K562 (cell line): ENCODE results near the gene UBLCP1. TPM values are rescaled to one million over a fixed set of nuclear protein-coding genes. Genes with fewer than 3 reads are reported as not detected.

Experiments
- ATAC-seq: fragments of 200-7000 bp; cut with Tn5 transposase; 3 replicates; pipeline ENCODE4 v1.9.1; 2020; ENCODE audit warnings: moderate library complexity
- BruUV-seq: library from RNA; stranded (reverse); fragments of 400-500 nt; replicated peaks from 2 replicates; lab custom pipeline; 2021; lab: Mats Ljungman, UMichigan
- CTCF ChIA-PET: fragments of 300-600 bp; formaldehyde crosslinking; extraction: SDS; loops from one replicate; lab custom pipeline; 2021; ENCODE audit warnings: low intra/inter-chr PET ratio; lab: Yijun Ruan, JAX
- POLR2A ChIA-PET: fragments of 300-600, 350-650 bp; sonication (Branson Sonifier 250); formaldehyde crosslinking; extraction: SDS; loops from one replicate; lab custom pipeline; 2021; ENCODE audit warnings: antibody characterized with exemption, inconsistent platforms; lab: Yijun Ruan, JAX
- DNase-seq, 4 experiments: peaks; one replicate each; pipeline versions ENCODE4 v3.0.0 to v3.0.0-alpha.2; 2011 to 2018; ENCODE audit warnings: low spot score in 3 of 4, mixed read lengths in 3 of 4; ENCODE audit errors: extremely low read depth in 1 of 4
- FAIRE-seq: peaks from 2 replicates; lab custom pipeline; 2011; peaks lifted over from hg19 to GRCh38; lab: Jason Lieb, UNC
- H2AFZ ChIP-seq: 2 replicates; pipeline ENCODE4 v1.6.0; 2011; ENCODE audit warnings: low read depth, low read length, control low read depth, inconsistent platforms
- H3K27ac ChIP-seq: fragments of 200-600 bp; 3 replicates; pipeline ENCODE4 v1.8.0; 2011; ENCODE audit warnings: low read depth, mild to moderate bottlenecking, control low read depth, inconsistent platforms, low read length, moderate library complexity, mixed read lengths; ENCODE audit errors: extremely low read depth
- H3K27me3 ChIP-seq, 2 experiments: fragments of 300-600 bp in 1 of 2; 2 replicates in 1 of 2; 3 replicates in 1 of 2; pipeline versions ENCODE4 v1.6.0 to v1.8.0; 2011; ENCODE audit warnings: inconsistent platforms in 2 of 2, low read length in 2 of 2, mild to moderate bottlenecking in 1 of 2, mixed read lengths in 1 of 2, moderate library complexity in 1 of 2; ENCODE audit not compliant: control insufficient read depth in 2 of 2, insufficient read depth in 2 of 2
- H3K36me3 ChIP-seq: fragments of 300-600 bp; 3 replicates; pipeline ENCODE4 v1.8.0; 2011; ENCODE audit warnings: mild to moderate bottlenecking, low read length, inconsistent platforms; ENCODE audit not compliant: control insufficient read depth, insufficient read depth
- H3K4me1 ChIP-seq, 2 experiments: fragments of 200-600 bp in 1 of 2; replicated peaks in 1 of 2; 2 replicates in 1 of 2; 3 replicates in 1 of 2; pipeline versions ENCODE4 v1.5.1 to v1.8.0; 2011; ENCODE audit warnings: inconsistent platforms in 2 of 2, low read length in 2 of 2, mild to moderate bottlenecking in 1 of 2, mixed read lengths in 1 of 2, moderate library complexity in 1 of 2; ENCODE audit not compliant: control insufficient read depth in 2 of 2, insufficient read depth in 2 of 2
- H3K4me2 ChIP-seq: 2 replicates; pipeline ENCODE4 v1.6.1; 2011; ENCODE audit warnings: low read length, control low read depth, inconsistent platforms, mixed read lengths; ENCODE audit not compliant: insufficient read depth
- H3K4me3 ChIP-seq: fragments of 200-600 bp; sonication (generic), shearing (Covaris generic); 2 replicates; pipeline ENCODE4 v1.5.1; 2016; ENCODE audit warnings: control low read depth, inconsistent platforms
- H3K79me2 ChIP-seq: fragments of 200-600 bp; 3 replicates; pipeline ENCODE4 v1.8.0; 2011; ENCODE audit warnings: low read length, inconsistent platforms; ENCODE audit not compliant: control insufficient read depth, insufficient read depth
- H3K9ac ChIP-seq, 2 experiments: 2 replicates each; pipeline versions ENCODE4 v1.6.0 to v1.6.1; 2011; ENCODE audit warnings: low read depth in 2 of 2, low read length in 2 of 2, control low read depth in 1 of 2, inconsistent platforms in 1 of 2, mild to moderate bottlenecking in 1 of 2, mixed read lengths in 1 of 2; ENCODE audit not compliant: insufficient read depth in 1 of 2
- H3K9me1 ChIP-seq: one replicate; pipeline ENCODE4 v1.6.0; 2011; ENCODE audit warnings: inconsistent platforms, mild to moderate bottlenecking, low read length, moderate library complexity; ENCODE audit not compliant: control insufficient read depth, insufficient read depth
- H3K9me3 ChIP-seq: replicated peaks from 2 replicates; pipeline ENCODE4 v1.5.1; 2011; ENCODE audit warnings: low read depth, low read length, inconsistent platforms; ENCODE audit not compliant: control insufficient read depth, insufficient read depth
- H4K20me1 ChIP-seq: replicated peaks from 2 replicates; pipeline ENCODE4 v1.6.1; 2011; ENCODE audit warnings: low read length, inconsistent platforms, mixed read lengths; ENCODE audit not compliant: control insufficient read depth, insufficient read depth
- ATF2 ChIP-seq: sonication (generic); formaldehyde crosslinking; IDR thresholded peaks from 2 replicates; pipeline ENCODE4 v1.8.1; 2022; ENCODE audit warnings: missing genetic modification reagents
- BMI1 ChIP-seq: fragments of 150-350 bp; IDR thresholded peaks from 2 replicates; pipeline ENCODE4 v1.6.1; 2014; ENCODE audit warnings: low read length
- HES1 ChIP-seq: fragments of 450-650 bp; IDR thresholded peaks from 2 replicates; pipeline ENCODE4 v1.6.1; 2016; ENCODE audit warnings: low read depth, mild to moderate bottlenecking, moderate library complexity
- NELFE ChIP-seq: IDR thresholded peaks from 2 replicates; pipeline ENCODE4 v1.6.1; 2011; ENCODE audit warnings: mild to moderate bottlenecking; ENCODE audit not compliant: insufficient read depth, insufficient read length
- SRSF1 ChIP-seq: fragments of 200-400 bp; formaldehyde crosslinking; IDR thresholded peaks from 2 replicates; pipeline ENCODE4 v1.6.1; 2017; ENCODE audit warnings: mild to moderate bottlenecking, low read depth, low read length, moderate library complexity
- ZNF668 ChIP-seq: fragments of 250-450 bp; sonication (Bioruptor Pico); IDR thresholded peaks from 2 replicates; pipeline ENCODE4 v1.8.0; 2022; ENCODE audit warnings: mild to moderate bottlenecking, inconsistent platforms
- ZNF740 ChIP-seq, 3 experiments: fragments of 200-800 bp in 1 of 3; sonication (Bioruptor generic) in 1 of 3; sonication (generic) in 1 of 3; formaldehyde crosslinking in 1 of 3; IDR thresholded peaks; 2 replicates each; pipeline versions ENCODE4 v1.6.1 to v1.8.0; 2016 to 2022; ENCODE audit warnings: mild to moderate bottlenecking in 2 of 3, missing compliant biosample characterization in 2 of 3, missing genetic modification characterization in 2 of 3, missing genetic modification reagents in 1 of 3
- whole genome bisulfite sequencing: fragments of 100-300 bp; shearing (Covaris generic); methylation state at CpG from one replicate; pipeline ENCODE4 v1.1.6; 2016; ENCODE audit warnings: low coverage, mixed read lengths; ENCODE audit not compliant: insufficient coverage; ENCODE audit errors: missing lambda C conversion rate; 5-methylcytosine and 5-hydroxymethylcytosine counted together
- in situ Hi-C: fragments of 300-500 bp; cut with MboI; formaldehyde crosslinking; loops from 4 replicates; pipeline ENCODE4 v1.15.0; 2018; ENCODE audit warnings: inconsistent platforms, mixed read lengths
- intact Hi-C: fragments of 100-400 bp; cut with micrococcal nuclease; formaldehyde crosslinking; loops from 2 replicates; pipeline ENCODE4 v1.14.2; 2022
- polyA plus RNA-seq, 8 experiments: library from polyadenylated mRNA; depleted of rRNA in 4 of 8; stranded (reverse) in 5 of 8; unstranded in 3 of 8; fragments of >200 nt; fragmentation: Nextera tagmentation in 2 of 8; fragmentation: Illumina TruSeq in 1 of 8; extraction: Ambion mirVana in 2 of 8; extraction: Trizol in 1 of 8; gene quantifications; 2 replicates each; pipeline versions ENCODE4 v1.2.1 to v1.2.3, GENCODE V29; 2011 to 2014; ENCODE audit warnings: inconsistent platforms in 1 of 8, missing spikeins in 1 of 8
- total RNA-seq, 7 experiments: library from RNA; depleted of rRNA in 6 of 7; stranded (reverse); fragments of >200 nt in 6 of 7; fragmentation: Illumina TruSeq in 2 of 7; extraction: Trizol in 2 of 7; gene quantifications; 2 replicates each; pipeline versions ENCODE4 v1.2.1 to v1.2.3, GENCODE V29; 2011 to 2021; ENCODE audit warnings: low replicate concordance in 1 of 7
- TF ChIP-seq, protein P1 (sequence below): fragments of 450-650 bp; conservative IDR thresholded peaks from 2 replicates; pipeline ENCODE4 v1.6.1; 2016; ENCODE audit warnings: missing genetic modification characterization, low read depth, mild to moderate bottlenecking, missing compliant biosample characterization, moderate library complexity
- TF ChIP-seq, protein P2 (sequence below): fragments of 250-450 bp; sonication (Bioruptor Pico); IDR thresholded peaks from 2 replicates; pipeline ENCODE4 v1.4.0; 2020

The UBLCP1 gene
- total and polyA plus RNA-seq, 9 of the 15 experiments (the other 6 are each of a cell fraction or from before 2014, with no cell fraction given) = 18.8 to 39.8 (median 30.2) TPM

GRCh38 chr5:159230657-159231056 lies 32.4 kb upstream of the UBLCP1 start (continued):
- TF ChIP-seq, protein P1, sequence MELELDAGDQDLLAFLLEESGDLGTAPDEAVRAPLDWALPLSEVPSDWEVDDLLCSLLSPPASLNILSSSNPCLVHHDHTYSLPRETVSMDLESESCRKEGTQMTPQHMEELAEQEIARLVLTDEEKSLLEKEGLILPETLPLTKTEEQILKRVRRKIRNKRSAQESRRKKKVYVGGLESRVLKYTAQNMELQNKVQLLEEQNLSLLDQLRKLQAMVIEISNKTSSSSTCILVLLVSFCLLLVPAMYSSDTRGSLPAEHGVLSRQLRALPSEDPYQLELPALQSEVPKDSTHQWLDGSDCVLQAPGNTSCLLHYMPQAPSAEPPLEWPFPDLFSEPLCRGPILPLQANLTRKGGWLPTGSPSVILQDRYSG (tag) = no peak
- TF ChIP-seq ATF2 (CRISPR knock-in tag) = no peak

DNA sequence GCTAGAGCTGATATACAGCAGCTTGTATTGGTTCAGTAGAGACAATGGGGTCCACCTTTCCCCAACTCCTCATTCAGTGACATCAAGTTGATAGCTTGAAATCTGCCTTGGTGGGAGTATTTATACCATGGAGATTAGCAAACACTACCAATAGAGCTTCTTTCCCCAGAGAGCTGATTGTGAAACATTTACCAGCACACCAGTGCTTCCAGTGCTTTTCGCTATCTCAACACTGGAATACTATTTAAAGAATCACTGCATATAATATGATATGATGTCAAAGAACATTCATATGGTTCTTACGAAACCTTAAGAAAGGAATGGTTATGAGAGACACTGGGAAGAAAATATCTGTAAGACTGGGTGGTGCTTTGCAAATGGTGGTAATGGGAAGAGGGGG lies 31.9 kb upstream of the UBLCP1 start:
- FAIRE-seq (no peak), ATAC-seq (peak; percentile 32; the same call in 2 of the 3 replicates), DNase-seq (no peak)
- H3K9me1 ChIP-seq = no peaks in the 10 kb centered on the region
- no peaks in the 10 kb centered on the region for H3K9me3 ChIP-seq
- no peak overlapping the region for H3K4me3 ChIP-seq
- H3K27ac ChIP-seq = no peak overlapping the region
- H3K27me3 ChIP-seq = no peaks in the 10 kb centered on the region; a peak in 1 of 5 replicates
- no peaks in the 10 kb centered on the region; a peak in 2 of 5 replicates for H3K4me1 ChIP-seq
- POLR2A ChIA-PET = interaction anchor here (0.5 to 1.9 kb wide), 3 partner anchors 14 to 488 kb away, joined by 3 to 5 read pairs (median 4); no protein-coding TSS in a partner anchor
- intact Hi-C loops = no loop called here
- H3K9ac ChIP-seq = no peak overlapping the region
- H3K79me2 ChIP-seq = no peaks in the 10 kb centered on the region
- CTCF ChIA-PET = no interaction called here
- H4K20me1 ChIP-seq = no peaks in the 10 kb centered on the region
- 67% methylated on average over 2 of the region's 2 CpGs for WGBS
- H3K36me3 ChIP-seq = no peaks in the 10 kb centered on the region
- no TSS peak for BruUV-seq
- H3K4me2 ChIP-seq = no peak overlapping the region
- in situ Hi-C loops = no loop called here
- no peak overlapping the region for H2AFZ ChIP-seq
- TF ChIP-seq, protein P2, sequence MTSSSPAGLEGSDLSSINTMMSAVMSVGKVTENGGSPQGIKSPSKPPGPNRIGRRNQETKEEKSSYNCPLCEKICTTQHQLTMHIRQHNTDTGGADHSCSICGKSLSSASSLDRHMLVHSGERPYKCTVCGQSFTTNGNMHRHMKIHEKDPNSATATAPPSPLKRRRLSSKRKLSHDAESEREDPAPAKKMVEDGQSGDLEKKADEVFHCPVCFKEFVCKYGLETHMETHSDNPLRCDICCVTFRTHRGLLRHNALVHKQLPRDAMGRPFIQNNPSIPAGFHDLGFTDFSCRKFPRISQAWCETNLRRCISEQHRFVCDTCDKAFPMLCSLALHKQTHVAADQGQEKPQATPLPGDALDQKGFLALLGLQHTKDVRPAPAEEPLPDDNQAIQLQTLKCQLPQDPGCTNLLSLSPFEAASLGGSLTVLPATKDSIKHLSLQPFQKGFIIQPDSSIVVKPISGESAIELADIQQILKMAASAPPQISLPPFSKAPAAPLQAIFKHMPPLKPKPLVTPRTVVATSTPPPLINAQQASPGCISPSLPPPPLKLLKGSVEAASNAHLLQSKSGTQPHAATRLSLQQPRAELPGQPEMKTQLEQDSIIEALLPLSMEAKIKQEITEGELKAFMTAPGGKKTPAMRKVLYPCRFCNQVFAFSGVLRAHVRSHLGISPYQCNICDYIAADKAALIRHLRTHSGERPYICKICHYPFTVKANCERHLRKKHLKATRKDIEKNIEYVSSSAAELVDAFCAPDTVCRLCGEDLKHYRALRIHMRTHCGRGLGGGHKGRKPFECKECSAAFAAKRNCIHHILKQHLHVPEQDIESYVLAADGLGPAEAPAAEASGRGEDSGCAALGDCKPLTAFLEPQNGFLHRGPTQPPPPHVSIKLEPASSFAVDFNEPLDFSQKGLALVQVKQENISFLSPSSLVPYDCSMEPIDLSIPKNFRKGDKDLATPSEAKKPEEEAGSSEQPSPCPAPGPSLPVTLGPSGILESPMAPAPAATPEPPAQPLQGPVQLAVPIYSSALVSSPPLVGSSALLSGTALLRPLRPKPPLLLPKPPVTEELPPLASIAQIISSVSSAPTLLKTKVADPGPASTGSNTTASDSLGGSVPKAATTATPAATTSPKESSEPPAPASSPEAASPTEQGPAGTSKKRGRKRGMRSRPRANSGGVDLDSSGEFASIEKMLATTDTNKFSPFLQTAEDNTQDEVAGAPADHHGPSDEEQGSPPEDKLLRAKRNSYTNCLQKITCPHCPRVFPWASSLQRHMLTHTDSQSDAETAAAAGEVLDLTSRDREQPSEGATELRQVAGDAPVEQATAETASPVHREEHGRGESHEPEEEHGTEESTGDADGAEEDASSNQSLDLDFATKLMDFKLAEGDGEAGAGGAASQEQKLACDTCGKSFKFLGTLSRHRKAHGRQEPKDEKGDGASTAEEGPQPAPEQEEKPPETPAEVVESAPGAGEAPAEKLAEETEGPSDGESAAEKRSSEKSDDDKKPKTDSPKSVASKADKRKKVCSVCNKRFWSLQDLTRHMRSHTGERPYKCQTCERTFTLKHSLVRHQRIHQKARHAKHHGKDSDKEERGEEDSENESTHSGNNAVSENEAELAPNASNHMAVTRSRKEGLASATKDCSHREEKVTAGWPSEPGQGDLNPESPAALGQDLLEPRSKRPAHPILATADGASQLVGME (CRISPR knock-in tag) = no peak
- TF ChIP-seq SRSF1 (no peak), HES1 (no peak), NELFE (no peak), BMI1 (no peak), ZNF740 (CRISPR knock-in tag; IDR thresholded peaks at IDR 0.05) (no peak), ZNF740 (tag; IDR thresholded peaks at IDR 0.05) (no peak), ZNF668 (CRISPR knock-in tag) (no peak)
